Smooth muscle cell (in vitro differentiated cells): ENCODE measurements around the gene ITPKB. TPM values are rescaled to one million over a fixed set of nuclear protein-coding genes. Genes with fewer than 3 reads are reported as not detected.

Experiments
- DNase-seq: peaks from one replicate; lab custom pipeline; 2025; ENCODE audit not compliant: unreplicated experiment; lab: John Stamatoyannopoulos, UW
- H2AFZ ChIP-seq: fragments of 200-600 bp; sonication (generic); 2 replicates; pipeline ENCODE4 v1.6.0; 2016; ENCODE audit warnings: antibody characterized with exemption, low read depth, mild to moderate bottlenecking
- H3F3A ChIP-seq: fragments of 200-600 bp; sonication (generic); 2 replicates; pipeline ENCODE4 v1.6.0; 2017; ENCODE audit warnings: antibody characterized with exemption, low read depth
- H3K27ac ChIP-seq: fragments of 200-600 bp; sonication (generic); 2 replicates; pipeline ENCODE4 v1.5.1; 2016; ENCODE audit warnings: low read depth, mild to moderate bottlenecking
- H3K27me3 ChIP-seq: fragments of 200-600 bp; sonication (generic); 2 replicates; pipeline ENCODE4 v1.6.1; 2016; ENCODE audit warnings: low read depth, mild to moderate bottlenecking
- H3K36me3 ChIP-seq: fragments of 200-600 bp; sonication (generic); 2 replicates; pipeline ENCODE4 v1.5.1; 2016; ENCODE audit warnings: low read depth
- H3K4me1 ChIP-seq: fragments of 200-600 bp; sonication (generic); 2 replicates; pipeline ENCODE4 v1.5.1; 2016; ENCODE audit warnings: low read depth
- H3K4me2 ChIP-seq: fragments of 200-600 bp; sonication (generic); 2 replicates; pipeline ENCODE4 v1.6.0; 2016; ENCODE audit warnings: mild to moderate bottlenecking
- H3K4me3 ChIP-seq: fragments of 200-600 bp; sonication (generic); 2 replicates; pipeline ENCODE4 v1.5.1; 2016; ENCODE audit warnings: mild to moderate bottlenecking
- H3K79me2 ChIP-seq: fragments of 200-600 bp; sonication (generic); 2 replicates; pipeline ENCODE4 v1.6.0; 2016; ENCODE audit warnings: low read depth, mild to moderate bottlenecking
- H3K9ac ChIP-seq: fragments of 200-600 bp; sonication (generic); 2 replicates; pipeline ENCODE4 v1.6.0; 2016; ENCODE audit warnings: low read depth
- H3K9me3 ChIP-seq: fragments of 200-600 bp; sonication (generic); replicated peaks from 2 replicates; pipeline ENCODE4 v1.5.1; 2016; ENCODE audit warnings: low read depth
- H4K20me1 ChIP-seq: fragments of 200-600 bp; sonication (generic); 2 replicates; pipeline ENCODE4 v1.6.0; 2016; ENCODE audit warnings: low read depth
- CTCF ChIP-seq: fragments of 200-600 bp; sonication (generic); IDR thresholded peaks from 2 replicates; pipeline ENCODE4 v1.5.1; 2017; ENCODE audit warnings: borderline replicate concordance, mild to moderate bottlenecking, antibody characterized with exemption; ENCODE audit not compliant: insufficient read depth, poor library complexity, severe bottlenecking
- WGBS: methylation state at CpG from one replicate; pipeline ENCODE4 v1.1.7; 2016; ENCODE audit warnings: low lambda C conversion rate; 5-methylcytosine and 5-hydroxymethylcytosine counted together
- polyA plus RNA-seq: library from polyadenylated mRNA; unstranded; fragments of >200 nt; fragmentation: Nextera tagmentation; extraction: Ambion mirVana; gene quantifications from 2 replicates; pipeline ENCODE4 v1.2.1, GENCODE V29; 2016
- total RNA-seq: library from RNA; depleted of rRNA; stranded (reverse); fragments of >200 nt; gene quantifications from 2 replicates; pipeline ENCODE4 v1.2.3, GENCODE V29; 2014

Gene ITPKB
- total and polyA plus RNA-seq, 2 experiments from 2014 or later = 8.9 to 11.4 TPM

GRCh38 chr1:226643611-226644540, 95.2 kb downstream of the ITPKB start:
- no peak for TF ChIP-seq CTCF
- peaks cover 17% of the 10 kb centered on the region for H3K4me1 ChIP-seq
- no peaks in the 10 kb centered on the region for H3K79me2 ChIP-seq
- no peaks in the 10 kb centered on the region for H3K27me3 ChIP-seq
- 92% methylated on average over 18 of the region's 18 CpGs for WGBS
- no peak overlapping the region for H2AFZ ChIP-seq
- H4K20me1 ChIP-seq = no peaks in the 10 kb centered on the region
- no peak for DNase-seq
- H3K4me2 ChIP-seq = peak overlapping the region; percentile 77
- H3K9ac ChIP-seq = no peak overlapping the region
- peak overlapping the region; percentile 68 for H3K27ac ChIP-seq
- no peaks in the 10 kb centered on the region for H3K9me3 ChIP-seq
- H3K4me3 ChIP-seq = no peak overlapping the region
- no peaks in the 10 kb centered on the region for H3K36me3 ChIP-seq
- H3F3A ChIP-seq = no peaks in the 10 kb centered on the region

DNA sequence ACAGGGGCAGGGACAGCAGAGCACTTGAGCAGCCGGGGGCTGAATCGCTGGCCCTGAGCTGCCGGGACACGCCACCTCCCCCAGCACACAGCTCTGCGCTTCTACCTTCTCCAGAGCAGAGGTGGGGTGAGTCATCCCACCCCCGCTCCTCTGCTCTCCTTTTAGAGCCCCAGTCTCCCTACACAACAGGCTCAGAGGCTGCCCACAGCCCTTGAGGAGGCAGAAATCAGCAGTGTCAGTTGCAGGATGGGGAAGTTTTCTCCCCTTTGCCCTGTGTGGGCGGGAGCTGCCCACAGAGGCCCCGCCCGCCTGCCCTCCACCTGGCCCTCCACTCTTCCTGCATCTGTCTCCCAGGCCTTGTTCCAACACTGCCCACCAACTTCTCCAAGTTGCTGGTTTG, 95.9 kb downstream of the ITPKB start:
- no peaks in the 10 kb centered on the region for H3K36me3 ChIP-seq
- H2AFZ ChIP-seq = no peak overlapping the region
- no peaks in the 10 kb centered on the region for H3K9me3 ChIP-seq
- TF ChIP-seq CTCF = no peak
- H3K4me1 ChIP-seq = peaks cover 17% of the 10 kb centered on the region
- DNase-seq = no peak
- H3K4me2 ChIP-seq = peak overlapping the region; percentile 77
- H3K4me3 ChIP-seq = no peak overlapping the region
- peak overlapping the region; percentile 48 for H3K9ac ChIP-seq
- no peaks in the 10 kb centered on the region for H3K27me3 ChIP-seq
- H3F3A ChIP-seq = no peaks in the 10 kb centered on the region
- H4K20me1 ChIP-seq = no peaks in the 10 kb centered on the region
- WGBS = 27% methylated on average over 9 of the region's 9 CpGs
- peak overlapping the region; percentile 68 for H3K27ac ChIP-seq
- no peaks in the 10 kb centered on the region for H3K79me2 ChIP-seq

DNA sequence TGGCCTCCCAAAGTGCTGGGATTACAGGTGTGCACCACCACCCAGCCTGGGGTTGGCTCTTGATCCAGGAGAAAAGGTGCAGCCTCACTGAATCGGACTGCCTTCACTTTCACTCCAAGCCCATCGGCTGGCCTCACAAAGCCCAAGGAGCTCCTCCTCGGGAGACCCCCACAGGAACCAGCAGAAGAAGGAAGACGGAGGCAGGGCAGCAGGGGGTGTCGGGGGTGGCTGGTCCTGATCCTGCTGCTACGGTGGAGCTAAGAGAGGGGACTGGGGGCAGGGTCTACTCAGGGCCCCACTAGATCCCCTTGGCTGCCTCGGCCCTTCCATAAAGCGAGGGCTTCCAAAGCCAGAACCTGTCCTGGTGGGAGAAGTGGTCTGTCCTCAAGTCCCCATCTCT, 96.7 kb downstream of the ITPKB start:
- Histone ChIP-seq H3K27me3 (no peaks in the 10 kb centered on the region), H3K79me2 (no peaks in the 10 kb centered on the region), H3K9ac (no peak overlapping the region), H3K36me3 (no peaks in the 10 kb centered on the region), H3K4me1 (peaks cover 17% of the 10 kb centered on the region), H3K9me3 (no peaks in the 10 kb centered on the region), H3F3A (no peaks in the 10 kb centered on the region), H3K4me3 (no peak overlapping the region), H4K20me1 (no peaks in the 10 kb centered on the region), H3K27ac (no peak overlapping the region), H2AFZ (no peak overlapping the region), H3K4me2 (no peak overlapping the region)
- WGBS = 97% methylated on average over 8 of the region's 8 CpGs
- TF ChIP-seq CTCF = no peak
- no peak for DNase-seq
